SK-N-MC (cell line): Measurements from ENCODE around the gene SLC39A2.

Source experiments
- DNase-seq: peaks from one replicate; pipeline ENCODE4 v3.0.0-alpha.2; 2011; ENCODE audit warnings: low read depth, low spot score
- H3K27ac ChIP-seq: fragments of 200-600 bp; sonication (generic); 2 replicates; pipeline ENCODE4 v1.5.1; 2016; ENCODE audit warnings: mixed run types
- H3K36me3 ChIP-seq: fragments of 200-600 bp; sonication (generic); 2 replicates; pipeline ENCODE4 v1.6.1; 2017; ENCODE audit warnings: antibody characterized with exemption, low read length, mixed read lengths; ENCODE audit not compliant: insufficient read depth
- H3K4me3 ChIP-seq: fragments of 200-600 bp; sonication (generic); 2 replicates; pipeline ENCODE4 v1.5.1; 2016
- H3K9ac ChIP-seq: fragments of 200-600 bp; sonication (generic); 2 replicates; pipeline ENCODE4 v1.8.0; 2017; ENCODE audit warnings: mixed run types, mixed read lengths; ENCODE audit not compliant: insufficient read length
- H3K9me3 ChIP-seq: fragments of 200-600 bp; sonication (generic); 2 replicates; pipeline ENCODE4 v1.6.1; 2017; ENCODE audit warnings: low read depth, mild to moderate bottlenecking, antibody characterized with exemption, low read length, moderate library complexity, mixed read lengths
- EZH2 ChIP-seq: fragments of 200-600 bp; sonication (generic); IDR thresholded peaks from one replicate; pipeline ENCODE4 v1.6.1; 2017; ENCODE audit warnings: antibody characterized with exemption
- FOXP2 ChIP-seq: optimal IDR thresholded peaks from 2 replicates; pipeline ENCODE3; 2011; ENCODE audit warnings: mild to moderate bottlenecking, moderate library complexity; ENCODE audit not compliant: insufficient read depth; ENCODE audit errors: extremely low read length, control extremely low read depth
- POLR2AphosphoS5 ChIP-seq: IDR thresholded peaks from 2 replicates; pipeline ENCODE4 v1.6.1; 2012; ENCODE audit warnings: mild to moderate bottlenecking, low read depth, low read length, borderline replicate concordance

Gene SLC39A2

GRCh38 chr14:21026274-21026987, 27.3 kb downstream of the SLC39A2 start:
- no peak for TF ChIP-seq POLR2AphosphoS5
- TF ChIP-seq FOXP2, result no peak
- no peak for TF ChIP-seq EZH2
- Histone ChIP-seq H3K9me3 (no peaks in the 10 kb centered on the region), H3K4me3 (no peak overlapping the region), H3K27ac (no peak overlapping the region), H3K9ac (no peak overlapping the region), H3K36me3 (no peaks in the 10 kb centered on the region; the same call in 1 of the 2 replicates)
- no peak for DNase-seq

GRCh38 chr14:21026988-21027315, 27.9 kb downstream of the SLC39A2 start:
- TF ChIP-seq POLR2AphosphoS5 (no peak), FOXP2 (no peak), EZH2 (no peak)
- no peaks in the 10 kb centered on the region for H3K36me3 ChIP-seq

DNA sequence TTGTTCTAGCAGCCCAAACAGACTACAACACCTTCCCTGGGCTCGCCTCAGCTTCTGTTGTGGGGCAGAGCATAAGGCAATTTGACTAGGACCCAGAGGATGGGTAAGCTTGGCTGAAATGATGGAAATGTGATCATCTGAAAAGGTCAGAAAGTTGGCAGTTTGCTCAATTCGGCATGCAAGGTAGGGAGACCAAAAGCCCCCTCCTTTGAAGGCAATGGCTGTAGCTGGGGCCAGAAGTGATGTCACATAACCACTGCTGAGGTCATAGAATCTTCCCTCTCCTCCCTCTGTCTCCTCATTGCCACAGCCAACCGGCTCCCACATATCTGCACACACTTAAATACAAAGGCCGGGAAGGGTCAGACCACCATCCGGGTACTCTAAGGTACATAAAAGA, 30.8 kb downstream of the SLC39A2 start, which contains the start of gene TPPP2:
Gene TPPP2, plus strand, starts transcription at position 301 of the 400 bp plus-strand sequence. CDS start 365 bp downstream, outside the sequence.
- DNase-seq, result no peak
- H3K9ac ChIP-seq, result no peak within 1 kb of the TSS
- H3K9me3 ChIP-seq, result no peaks in the 10 kb centered on the region
- no peaks in the 10 kb centered on the region for H3K36me3 ChIP-seq
- no peak within 1 kb of the TSS for H3K4me3 ChIP-seq
- no peak within 1 kb of the TSS for H3K27ac ChIP-seq
- TF ChIP-seq POLR2AphosphoS5 (no peak), FOXP2 (no peak), EZH2 (no peak)

More at GRCh38 chr14:21026988-21027315, 27.9 kb downstream of the SLC39A2 start:
- no peak for DNase-seq
- Histone ChIP-seq H3K9ac (no peak overlapping the region), H3K9me3 (no peaks in the 10 kb centered on the region), H3K27ac (no peak overlapping the region), H3K4me3 (no peak overlapping the region)

GRCh38 chr14:21030531-21030930, 31.4 kb downstream of the SLC39A2 start:
- Histone ChIP-seq H3K4me3 (no peak overlapping the region), H3K36me3 (no peaks in the 10 kb centered on the region), H3K9me3 (no peaks in the 10 kb centered on the region), H3K27ac (no peak overlapping the region), H3K9ac (no peak overlapping the region)
- no peak for DNase-seq
- TF ChIP-seq FOXP2, result no peak
- no peak for TF ChIP-seq EZH2
- TF ChIP-seq POLR2AphosphoS5, result no peak

- H3K9ac ChIP-seq, result no peak overlapping the region
- TF ChIP-seq POLR2AphosphoS5 (no peak), FOXP2 (no peak), EZH2 (no peak)
- no peak overlapping the region for H3K4me3 ChIP-seq
- no peaks in the 10 kb centered on the region for H3K9me3 ChIP-seq
- no peak for DNase-seq
- no peaks in the 10 kb centered on the region for H3K36me3 ChIP-seq
- H3K27ac ChIP-seq, result no peak overlapping the region
Observed at GRCh38 chr14:21032326-21033132, 33.4 kb downstream of the SLC39A2 start.

GRCh38 chr14:21033133-21033698, 34.1 kb downstream of the SLC39A2 start:
- no peak for DNase-seq
- no peak for TF ChIP-seq FOXP2
- no peak for TF ChIP-seq EZH2
- no peak for TF ChIP-seq POLR2AphosphoS5
- Histone ChIP-seq H3K36me3 (no peaks in the 10 kb centered on the region), H3K27ac (no peak overlapping the region), H3K9ac (no peak overlapping the region), H3K9me3 (no peaks in the 10 kb centered on the region), H3K4me3 (no peak overlapping the region)

DNA sequence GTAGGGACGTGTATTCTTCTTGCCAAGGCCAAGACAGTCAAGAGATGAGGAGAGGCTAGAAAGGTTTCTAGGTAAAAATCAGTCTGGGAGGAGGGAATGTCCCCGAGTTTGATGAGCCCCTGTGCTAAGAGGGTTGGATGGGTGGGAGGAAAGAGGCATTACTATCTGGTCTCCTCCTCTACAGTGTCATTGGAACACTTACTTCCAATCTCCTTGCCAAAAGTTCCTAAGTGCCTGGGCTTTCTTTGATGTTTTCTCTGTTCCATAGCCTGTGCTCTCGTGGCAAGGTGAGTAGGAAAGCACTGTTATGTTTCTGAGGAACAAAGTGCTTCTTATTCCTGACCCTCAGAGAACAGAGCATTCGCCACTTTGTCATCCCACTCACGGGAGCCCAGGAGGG, 35.6 kb downstream of the SLC39A2 start, which contains the start of gene RNASE13:
Gene RNASE13, minus strand, starts transcription at position 101 of the 400 bp plus-strand sequence. CDS start 519 bp downstream, outside the sequence.
- H3K36me3 ChIP-seq, result no peaks in the 10 kb centered on the region
- no peak within 1 kb of the TSS for H3K4me3 ChIP-seq
- no peak for DNase-seq
- H3K9ac ChIP-seq, result no peak within 1 kb of the TSS
- TF ChIP-seq POLR2AphosphoS5 (no peak), EZH2 (no peak), FOXP2 (no peak)
- H3K9me3 ChIP-seq, result no peaks in the 10 kb centered on the region
- no peak within 1 kb of the TSS for H3K27ac ChIP-seq

GRCh38 chr14:21036751-21037150, 37.7 kb downstream of the SLC39A2 start:
- H3K36me3 ChIP-seq, result no peaks in the 10 kb centered on the region
- H3K9me3 ChIP-seq, result no peaks in the 10 kb centered on the region
- H3K9ac ChIP-seq, result no peak overlapping the region
- no peak for DNase-seq
- no peak for TF ChIP-seq POLR2AphosphoS5
- no peak for TF ChIP-seq EZH2
- no peak for TF ChIP-seq FOXP2
- H3K27ac ChIP-seq, result no peak overlapping the region
- no peak overlapping the region for H3K4me3 ChIP-seq
